ENCODE measurements around the gene SRRM3.
"Not testable (repeated sequence)": the region's sequence is repeated elsewhere in the genome, so short reads cannot be mapped to it uniquely, and the experiment has no call there.

The SRRM3 gene

DNA sequence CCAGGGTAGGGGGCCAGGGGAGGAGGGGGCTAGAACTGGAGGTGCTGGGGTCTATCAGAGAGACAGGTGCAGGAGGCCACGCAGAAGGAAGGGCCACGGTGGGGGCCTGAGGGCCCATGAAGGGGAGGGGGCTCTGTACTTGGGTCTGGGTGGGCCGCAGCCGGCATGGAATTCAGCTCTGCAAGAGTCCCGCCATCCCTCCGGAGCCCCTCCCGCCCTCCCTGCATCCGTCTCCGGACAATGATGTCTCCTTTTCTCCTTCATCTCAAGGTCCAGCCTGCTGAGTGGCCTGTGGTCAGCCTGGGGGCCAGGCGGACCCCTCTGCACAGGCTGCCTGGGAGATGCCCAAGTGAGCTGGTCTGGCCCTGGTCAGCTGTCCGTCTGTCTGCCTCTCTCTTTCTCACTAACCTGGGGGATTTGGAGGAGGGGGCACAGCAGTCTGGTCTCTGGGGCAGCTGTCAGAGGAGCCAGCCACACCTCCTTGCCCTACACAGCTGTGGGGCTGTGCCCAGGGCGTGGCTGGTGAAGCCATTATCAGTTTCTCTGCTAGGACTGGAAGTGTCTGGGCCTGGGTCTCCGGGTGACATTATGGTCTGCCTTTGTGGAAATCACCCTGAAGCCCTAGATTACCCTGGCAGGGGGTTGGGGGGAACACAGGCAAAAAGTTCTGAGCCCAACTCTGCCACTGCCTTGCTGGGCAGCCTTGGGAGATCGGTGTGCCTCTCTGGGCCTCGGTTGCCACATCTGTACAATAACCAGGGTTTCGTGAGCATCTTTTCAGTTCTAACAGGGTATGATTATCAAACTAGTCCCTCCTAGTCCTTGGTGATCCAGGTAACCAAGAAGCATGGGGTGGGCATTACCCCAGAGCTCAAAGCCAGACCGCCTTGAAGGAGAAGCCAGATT is 81.8 kb downstream of the SRRM3 start:
- no peak for DNase-seq (ENCODE audit: low read depth)
- TF ChIP-seq, protein P1, sequence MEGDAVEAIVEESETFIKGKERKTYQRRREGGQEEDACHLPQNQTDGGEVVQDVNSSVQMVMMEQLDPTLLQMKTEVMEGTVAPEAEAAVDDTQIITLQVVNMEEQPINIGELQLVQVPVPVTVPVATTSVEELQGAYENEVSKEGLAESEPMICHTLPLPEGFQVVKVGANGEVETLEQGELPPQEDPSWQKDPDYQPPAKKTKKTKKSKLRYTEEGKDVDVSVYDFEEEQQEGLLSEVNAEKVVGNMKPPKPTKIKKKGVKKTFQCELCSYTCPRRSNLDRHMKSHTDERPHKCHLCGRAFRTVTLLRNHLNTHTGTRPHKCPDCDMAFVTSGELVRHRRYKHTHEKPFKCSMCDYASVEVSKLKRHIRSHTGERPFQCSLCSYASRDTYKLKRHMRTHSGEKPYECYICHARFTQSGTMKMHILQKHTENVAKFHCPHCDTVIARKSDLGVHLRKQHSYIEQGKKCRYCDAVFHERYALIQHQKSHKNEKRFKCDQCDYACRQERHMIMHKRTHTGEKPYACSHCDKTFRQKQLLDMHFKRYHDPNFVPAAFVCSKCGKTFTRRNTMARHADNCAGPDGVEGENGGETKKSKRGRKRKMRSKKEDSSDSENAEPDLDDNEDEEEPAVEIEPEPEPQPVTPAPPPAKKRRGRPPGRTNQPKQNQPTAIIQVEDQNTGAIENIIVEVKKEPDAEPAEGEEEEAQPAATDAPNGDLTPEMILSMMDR (conservative IDR thresholded peaks at IDR 0.05; ENCODE audit: low read length), result no peak
- H3K4me3 ChIP-seq (ENCODE audit: low read length), result peak overlapping the region; percentile 34; the same call in 1 of the 2 replicates

DNA sequence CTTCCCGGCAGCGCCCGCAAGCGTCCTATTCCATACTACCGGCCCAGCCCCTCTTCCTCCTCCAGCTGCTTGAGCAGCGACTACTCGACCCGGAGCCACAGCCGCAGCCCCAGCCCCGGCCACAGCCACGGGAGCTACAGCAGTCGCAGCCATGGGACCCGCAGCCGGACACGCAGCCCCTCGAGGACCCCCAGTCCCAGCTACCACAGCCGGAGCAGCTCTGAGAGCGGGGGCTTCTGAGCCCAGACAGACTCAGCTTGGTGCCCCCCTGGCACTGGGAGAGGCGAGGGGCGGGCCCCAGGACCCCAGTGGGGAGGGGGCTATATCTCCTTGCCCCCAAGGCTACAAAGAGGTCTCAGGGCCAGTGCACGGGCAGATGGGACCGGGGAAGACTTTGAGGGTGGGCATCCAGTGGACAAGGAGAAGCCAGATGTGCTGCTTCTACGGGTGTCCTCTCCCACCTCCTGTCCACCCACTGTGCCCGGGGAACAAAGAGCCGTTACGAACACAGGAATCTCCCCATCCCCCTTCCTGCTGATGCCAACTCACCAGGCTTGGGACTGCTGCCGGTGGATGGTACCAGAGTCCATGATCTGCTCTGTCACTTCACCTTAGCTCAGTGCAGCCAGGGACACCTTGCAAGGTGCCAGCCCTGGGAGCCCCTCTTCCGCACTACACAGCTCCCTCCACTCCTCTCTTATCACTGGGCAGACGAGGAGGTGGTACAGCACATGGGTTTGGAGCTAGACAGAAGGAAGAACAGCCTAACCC is 84.1 kb downstream of the SRRM3 start:
- DNase-seq (ENCODE audit: low read depth), result no peak
- H3K4me3 ChIP-seq (ENCODE audit: low read length), result no peak overlapping the region
- TF ChIP-seq, protein P1 (conservative IDR thresholded peaks at IDR 0.05; ENCODE audit: low read length), result no peak

DNA sequence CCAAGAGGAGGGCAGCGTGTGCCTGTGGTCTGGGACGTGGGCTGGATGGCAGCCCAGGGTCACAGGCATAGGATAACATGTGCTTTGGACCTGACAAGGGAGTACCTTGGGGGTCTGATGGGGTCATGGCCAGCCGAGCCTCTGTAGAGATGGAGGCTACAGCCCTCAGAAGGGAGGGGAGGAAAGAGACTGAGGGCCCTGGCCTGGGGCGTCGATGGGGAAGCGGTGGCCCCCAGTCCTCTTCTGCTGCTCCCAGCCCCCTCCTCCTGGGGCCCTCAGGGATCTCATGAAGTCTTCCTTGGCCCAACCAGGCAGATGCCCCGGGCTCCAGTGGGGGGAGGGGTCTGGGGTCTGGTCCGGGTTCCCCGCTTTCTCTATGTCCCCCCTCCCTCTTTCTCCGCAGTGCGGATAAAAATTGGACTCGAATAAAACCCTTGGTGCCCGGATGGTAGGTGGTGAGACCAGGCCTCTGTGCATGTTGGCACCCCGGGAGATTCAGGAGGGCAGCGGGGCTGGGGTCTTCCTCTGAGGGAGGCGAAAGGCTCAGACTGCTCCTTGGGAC is 85.2 kb downstream of the SRRM3 start:
- no peak overlapping the region for H3K4me3 ChIP-seq (ENCODE audit: low read length)
- TF ChIP-seq, protein P1 (conservative IDR thresholded peaks at IDR 0.05; ENCODE audit: low read length), result no peak
- no peak for DNase-seq (ENCODE audit: low read depth)

DNA sequence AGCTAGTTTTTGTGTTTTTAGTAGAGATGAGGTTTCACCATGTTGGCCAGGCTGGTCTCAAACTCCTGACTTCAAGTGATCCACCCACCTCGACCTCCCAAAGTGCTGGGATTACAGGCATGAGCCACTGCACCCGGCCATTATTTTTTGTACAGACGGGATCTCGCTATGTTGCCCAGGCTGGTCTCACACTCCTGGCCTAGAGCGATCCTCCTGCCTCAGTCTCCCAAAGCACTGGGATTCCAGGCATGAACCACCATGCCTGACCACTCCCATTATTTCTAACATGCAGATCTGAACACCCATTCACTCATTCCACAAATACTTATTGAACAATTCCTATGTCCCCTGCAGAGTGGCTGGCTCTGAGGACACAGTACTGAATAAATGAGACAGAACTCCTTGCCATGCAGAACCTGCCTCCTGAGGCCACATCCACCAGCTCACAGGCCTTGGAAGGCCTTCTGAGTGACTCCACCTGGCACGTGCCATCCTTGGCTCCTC is 89.2 kb downstream of the SRRM3 start:
- DNase-seq (ENCODE audit: low read depth); H3K4me3 ChIP-seq (ENCODE audit: low read length): not testable (repeated sequence)

DNA sequence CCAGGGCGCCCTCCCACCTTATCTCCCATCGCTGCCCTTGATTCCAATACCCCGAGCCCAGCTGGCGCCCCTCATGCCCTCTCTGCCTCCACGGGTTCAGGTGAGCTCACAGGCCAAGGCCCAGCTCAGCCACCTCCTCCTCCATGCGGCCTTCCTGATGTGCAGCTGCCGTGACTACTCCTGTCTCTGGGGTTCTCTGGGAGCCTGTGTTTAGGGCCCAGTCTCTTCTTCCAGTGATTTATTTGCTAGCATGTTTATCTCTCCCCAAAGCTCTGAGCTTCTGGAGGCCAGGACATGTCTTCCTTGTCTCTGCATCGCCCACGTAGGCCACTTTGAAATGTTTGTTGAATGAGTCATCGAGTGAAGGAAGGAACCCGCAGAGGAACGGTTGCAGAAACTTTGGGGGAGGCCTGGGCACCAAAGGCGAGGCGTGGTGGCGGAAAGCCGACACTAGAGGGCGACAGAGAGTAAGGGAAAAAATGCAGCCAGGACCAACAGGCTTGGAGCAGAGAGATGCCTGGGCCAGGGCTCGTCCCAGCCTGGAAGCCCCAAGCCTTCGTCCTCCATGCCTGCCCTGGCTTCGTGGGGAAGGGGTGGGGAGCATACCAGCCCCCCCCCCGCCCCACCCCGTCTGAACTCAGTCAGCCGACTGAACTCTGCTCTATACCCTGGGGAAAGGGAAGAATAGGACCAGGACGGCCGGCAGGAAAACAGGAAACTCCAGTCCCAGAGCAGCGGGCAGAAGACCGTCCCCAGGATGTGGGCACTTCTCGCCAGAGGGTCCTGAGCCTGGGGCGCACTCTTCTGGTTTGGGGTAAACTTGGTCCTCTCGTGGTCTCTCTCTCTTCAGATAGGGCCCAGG is 89.9 kb downstream of the SRRM3 start:
- TF ChIP-seq, protein P1 (conservative IDR thresholded peaks at IDR 0.05; ENCODE audit: low read length), result peak; percentile 96
- H3K4me3 ChIP-seq (ENCODE audit: low read length), result peak overlapping the region; percentile 54
- peak; percentile 98 for DNase-seq (ENCODE audit: low read depth)

DNA sequence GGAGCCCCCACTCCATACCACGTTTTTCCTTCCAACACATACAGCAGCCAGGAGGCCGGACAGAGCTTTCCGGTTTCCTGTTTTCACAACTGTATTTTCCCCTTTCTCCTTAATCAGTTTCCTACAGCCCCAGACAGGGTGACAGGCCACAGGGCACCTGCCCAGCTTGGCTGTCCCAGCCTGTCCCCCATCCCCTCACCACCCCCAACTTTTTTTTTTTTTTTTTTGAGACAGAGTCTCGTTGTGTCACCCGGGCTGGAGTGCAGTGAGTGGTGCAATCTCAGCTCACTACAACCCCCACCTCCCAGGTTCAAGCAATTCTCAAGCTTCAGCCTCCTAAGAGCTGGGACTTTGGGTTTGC is 90.5 kb downstream of the SRRM3 start:
- H3K4me3 ChIP-seq (ENCODE audit: low read length), result peak overlapping the region; percentile 54

DNA sequence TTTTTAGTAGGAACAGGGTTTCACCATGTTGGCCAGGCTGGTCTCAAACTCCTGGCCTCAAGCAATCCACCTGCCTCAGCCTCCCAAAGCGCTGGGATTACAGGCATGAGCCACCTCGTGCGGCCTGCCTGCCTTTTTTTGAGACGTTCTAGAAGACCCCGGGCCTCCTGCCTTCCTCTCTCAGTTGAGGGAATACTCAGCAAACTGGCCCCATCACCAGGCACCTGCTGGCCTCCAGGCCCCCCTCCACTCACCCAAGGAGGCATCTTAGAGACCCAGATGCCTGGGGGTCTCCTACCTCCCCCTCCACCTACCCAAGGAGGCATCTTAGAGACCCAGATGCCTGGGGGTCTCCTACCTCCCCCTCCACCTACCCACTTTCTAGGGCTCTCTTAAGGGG is 91.2 kb downstream of the SRRM3 start:
- H3K4me3 ChIP-seq (ENCODE audit: low read length); DNase-seq (ENCODE audit: low read depth): not testable (repeated sequence)

More for the DNA sequence above, 90.5 kb downstream of the SRRM3 start:
- TF ChIP-seq, protein P1 (conservative IDR thresholded peaks at IDR 0.05; ENCODE audit: low read length), result no peak
- peak; percentile 50 for DNase-seq (ENCODE audit: low read depth)

Data from AG10803 (cell line).